EH (cell line): ENCODE measurements around the gene LIX1L.

Source experiments
- DNase-seq: peaks from one replicate; pipeline ENCODE4 v3.0.0-alpha.2; 2015; ENCODE audit warnings: low read depth

The LIX1L gene

GRCh38 chr1:145985502-145986439, 28.0 kb upstream of the LIX1L start:
- DNase-seq = peak; percentile 84

- DNase-seq = no peak
These were observed 27.3 kb upstream of the LIX1L start for GRCh38 chr1:145985129-145985501.

DNA sequence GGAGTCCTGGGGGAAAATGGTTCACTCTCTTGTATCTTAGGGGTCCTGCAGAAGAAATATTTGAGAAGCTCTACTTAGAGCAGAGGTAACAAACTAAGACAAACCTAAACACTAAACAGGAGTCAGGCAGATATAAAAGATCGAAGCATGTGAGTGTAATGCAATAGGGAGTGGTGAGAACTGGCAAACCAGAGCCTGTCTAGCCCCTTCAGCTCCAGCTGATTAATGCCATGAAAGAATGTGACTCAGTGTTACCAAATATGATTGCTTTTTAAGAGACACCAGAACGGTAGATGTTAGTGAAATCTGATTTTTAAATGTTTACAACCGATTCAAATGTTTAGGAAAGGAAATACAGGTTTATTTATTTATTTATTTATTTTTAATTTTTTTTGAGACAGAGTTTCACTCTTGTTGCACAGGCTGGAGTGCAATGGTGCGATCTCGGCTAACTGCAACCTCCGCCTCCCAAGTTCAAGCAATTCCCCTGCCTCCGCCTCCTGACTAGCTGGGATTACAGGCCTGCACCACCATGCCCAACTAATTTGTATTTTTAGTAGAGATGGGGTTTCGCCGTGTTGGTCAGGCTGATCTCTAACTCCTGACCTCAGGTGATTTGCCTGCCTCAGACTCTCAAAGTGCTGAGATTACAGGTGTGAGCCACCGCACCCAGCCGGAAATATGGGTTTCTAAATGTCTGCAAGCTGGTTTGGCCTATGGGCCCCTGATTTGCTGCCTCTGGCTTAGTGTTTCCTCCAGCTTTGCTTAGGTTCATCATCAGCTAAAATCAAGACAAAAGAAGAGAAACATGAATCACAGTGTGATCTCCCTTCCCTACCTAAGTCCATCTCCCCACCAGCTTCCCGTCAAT, 26.4 kb upstream of the LIX1L start:
- no peak for DNase-seq

DNA sequence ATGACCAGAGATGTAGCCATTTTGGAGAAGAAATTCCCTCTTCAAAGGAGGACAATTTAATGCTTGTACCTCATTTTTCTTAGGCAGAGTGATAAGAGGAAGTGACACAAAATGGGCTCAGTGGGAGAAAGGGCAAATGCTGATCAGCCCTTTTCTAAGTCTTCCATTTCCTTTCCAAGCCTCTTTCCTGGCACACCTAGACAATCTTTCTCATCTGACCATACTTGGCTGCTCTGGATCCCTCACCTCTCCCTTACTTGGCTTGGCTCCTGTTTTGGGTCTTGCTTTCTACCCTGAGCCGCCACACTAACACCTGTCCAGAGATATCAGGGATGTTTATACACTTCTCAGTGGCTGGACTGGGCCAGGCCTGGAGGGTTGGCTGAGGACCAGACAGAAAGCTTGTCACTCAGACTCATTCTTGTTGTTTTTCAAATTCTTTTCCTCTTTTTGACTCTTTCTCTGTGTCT, 25.4 kb upstream of the LIX1L start:
- no peak for DNase-seq

DNA sequence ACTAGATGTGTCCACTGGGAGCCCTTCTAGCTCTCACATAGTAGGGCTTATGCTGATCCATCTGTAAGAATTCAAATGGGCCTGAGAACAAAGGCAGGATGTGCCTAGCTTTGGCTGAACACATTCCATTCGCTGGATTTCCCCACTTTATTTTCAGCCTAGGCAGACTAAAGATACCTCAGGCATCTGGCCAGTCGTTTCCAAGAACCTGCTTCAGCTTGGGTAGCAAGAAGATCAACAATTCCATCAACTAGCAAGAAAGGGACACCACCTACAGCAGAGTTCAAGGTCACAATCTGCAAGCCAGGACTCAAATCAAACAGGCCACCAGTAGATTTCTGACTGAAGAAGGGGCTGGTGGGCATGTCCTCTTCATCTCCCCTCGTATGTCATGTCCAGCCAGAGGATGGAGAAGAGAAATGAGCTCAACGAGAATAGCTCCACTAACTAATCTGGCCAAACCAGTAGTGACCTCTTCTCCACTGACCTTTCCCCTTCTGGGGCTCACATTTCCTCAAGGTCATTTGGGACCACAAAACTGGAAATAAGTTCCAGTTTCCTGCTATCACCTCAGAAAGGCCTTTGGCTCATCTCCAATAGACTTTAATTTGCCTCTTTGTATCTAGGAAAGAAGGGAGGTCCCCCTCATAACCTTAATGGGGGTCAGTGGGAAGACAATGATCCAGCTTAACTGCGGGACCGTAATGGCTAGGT, 24.4 kb upstream of the LIX1L start:
- DNase-seq = no peak

DNA sequence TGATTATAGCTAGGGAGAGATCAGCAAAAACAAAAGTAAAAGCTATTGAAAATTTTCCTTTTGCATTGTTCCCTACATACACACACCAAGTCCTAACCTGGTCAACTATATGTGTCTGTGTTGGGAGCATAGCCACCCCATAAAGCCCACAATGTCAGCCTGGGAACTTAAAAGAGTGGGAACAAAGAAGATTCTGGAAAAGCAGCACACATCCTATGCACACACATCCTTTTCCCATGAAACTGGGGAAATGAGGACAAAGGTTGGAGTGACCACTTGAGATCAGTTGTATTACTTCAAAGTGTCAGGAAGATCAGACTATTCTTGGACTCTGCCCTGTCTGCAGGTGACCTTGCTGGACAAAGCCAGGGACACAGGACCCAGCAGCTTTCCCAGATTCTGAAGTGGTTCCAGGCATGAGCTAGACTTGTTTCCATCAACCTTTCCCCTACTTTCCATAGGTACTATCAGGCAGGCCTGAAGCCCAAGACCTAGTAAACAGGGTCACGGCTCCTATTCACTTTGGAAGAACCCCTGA, 22.7 kb upstream of the LIX1L start:
- DNase-seq = no peak

DNA sequence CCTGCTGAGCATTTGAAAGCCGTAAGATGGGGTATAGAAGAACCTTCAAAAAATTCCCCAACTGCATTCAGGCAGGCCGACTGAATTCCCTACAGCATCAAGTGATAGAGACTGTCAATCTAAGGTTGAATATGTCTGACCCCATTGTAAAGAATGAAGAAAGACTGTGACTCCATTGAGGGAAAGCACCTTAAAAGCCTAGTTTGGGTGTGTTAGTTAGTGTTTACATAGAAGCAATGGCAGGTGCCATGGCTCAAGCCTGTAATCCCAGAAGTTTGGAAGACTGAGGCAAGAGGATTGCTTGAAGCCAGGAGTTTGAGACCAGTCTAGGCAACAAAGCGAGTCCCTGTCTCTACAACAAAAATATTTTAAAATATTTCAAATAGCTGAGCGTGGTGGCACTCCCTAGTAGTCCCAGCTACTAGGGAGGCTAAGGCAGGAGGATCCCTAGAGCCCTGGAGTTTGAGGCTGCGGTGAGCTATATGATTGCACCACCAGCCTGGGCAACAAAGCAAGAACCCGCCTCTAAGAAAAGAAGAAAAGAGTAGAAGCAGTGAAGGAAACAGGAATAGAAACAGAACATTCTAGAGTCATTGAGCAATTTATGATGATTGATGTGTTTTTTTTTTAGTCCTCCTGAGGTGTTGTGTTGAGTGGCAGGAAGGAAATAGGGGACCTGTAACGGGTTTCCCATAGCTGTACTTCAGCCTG, 22.1 kb upstream of the LIX1L start:
- peak; percentile 30 for DNase-seq

- peak; percentile 100 for DNase-seq
These were observed 21.3 kb upstream of the LIX1L start for GRCh38 chr1:145978854-145979745.

- no peak for DNase-seq
These were observed 20.6 kb upstream of the LIX1L start for GRCh38 chr1:145978471-145978853.

- peak; percentile 86 for DNase-seq
These were observed 20.0 kb upstream of the LIX1L start for GRCh38 chr1:145977486-145978470.

GRCh38 chr1:145977016-145977415, 19.2 kb upstream of the LIX1L start:
- no peak for DNase-seq

GRCh38 chr1:145975216-145975615, 17.4 kb upstream of the LIX1L start:
- no peak for DNase-seq

DNA sequence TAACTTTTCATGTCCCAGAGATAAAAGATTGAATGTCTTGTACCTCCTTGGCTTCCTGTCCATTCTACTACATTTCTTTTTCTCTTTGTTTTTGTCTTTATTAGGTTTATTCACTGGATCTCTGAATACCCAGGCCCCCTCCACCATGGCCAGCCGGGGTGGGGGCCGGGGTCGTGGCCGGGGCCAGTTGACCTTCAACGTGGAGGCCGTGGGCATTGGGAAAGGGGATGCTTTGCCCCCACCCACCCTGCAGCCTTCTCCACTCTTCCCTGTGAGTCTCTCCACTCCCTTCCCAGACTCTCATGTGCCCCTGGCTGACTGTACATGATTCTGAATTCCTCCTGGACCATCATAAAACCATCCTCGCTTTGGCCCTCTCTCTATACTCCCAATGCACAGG, 16.9 kb upstream of the LIX1L start:
- no peak for DNase-seq

GRCh38 chr1:145972580-145972979, 14.8 kb upstream of the LIX1L start:
- DNase-seq = no peak

DNA sequence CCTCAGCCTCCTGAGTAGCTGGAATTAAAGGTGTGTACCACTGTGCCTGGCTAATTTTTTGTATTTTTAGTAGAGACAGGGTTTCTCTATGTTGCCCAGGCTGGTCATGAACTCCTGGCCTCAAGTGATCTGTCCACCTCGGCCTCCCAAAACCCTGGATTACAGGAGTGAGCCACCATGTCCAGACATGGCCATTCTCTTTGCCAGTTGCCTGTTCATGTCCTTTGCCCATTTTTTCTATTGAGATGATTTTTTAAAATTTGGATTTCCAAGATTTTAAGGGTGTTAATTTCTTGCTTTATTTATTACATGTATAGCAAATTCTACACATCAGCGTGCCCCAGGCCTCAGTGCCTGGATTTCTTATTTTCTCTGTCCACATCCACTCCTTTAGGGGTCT, 9.5 kb upstream of the LIX1L start:
- DNase-seq = no peak

DNA sequence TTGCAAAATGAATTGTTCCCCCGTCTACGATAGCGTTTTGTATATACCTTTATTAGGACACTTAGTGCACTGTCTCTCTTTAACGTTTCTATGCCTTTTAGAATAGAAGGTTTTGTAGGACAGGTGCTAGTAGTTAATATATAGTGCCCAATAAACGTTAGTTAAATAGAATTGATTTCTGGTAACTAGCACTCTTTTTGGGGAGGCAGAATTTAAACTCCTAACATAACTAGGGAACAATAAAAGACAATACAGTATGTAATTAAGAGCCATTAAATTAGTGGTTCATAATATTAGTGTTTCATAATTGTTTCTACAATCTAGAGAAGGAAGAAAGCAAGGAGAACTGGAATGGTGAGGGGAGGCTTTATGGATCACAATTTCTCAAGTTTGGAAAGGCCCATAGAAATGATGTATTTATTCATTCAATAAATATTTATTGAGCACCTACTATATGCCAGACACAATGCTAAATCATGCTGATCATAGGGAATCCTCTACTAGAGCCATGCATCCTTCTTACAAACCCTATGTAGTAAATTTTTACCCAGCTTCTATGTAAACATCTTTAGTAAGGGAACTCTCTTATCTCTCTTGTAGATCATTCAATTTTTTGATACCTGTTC, 7.4 kb upstream of the LIX1L start:
- no peak for DNase-seq

GRCh38 chr1:145964328-145965118, 6.7 kb upstream of the LIX1L start, which contains the start of the genes ANKRD34A and POLR3GL:
ANKRD34A (minus strand) TSS chr1:145964575; CDS start chr1:145961759, 2,816 bp downstream.
POLR3GL (plus strand) TSS chr1:145964690; CDS start chr1:145974866, 10,176 bp downstream.
- peak; percentile 95 for DNase-seq
